Measurements from ENCODE around the gene TUBB6. TPM values are rescaled to one million over a fixed set of nuclear protein-coding genes. Genes with fewer than 3 reads are reported as not detected.

Gene TUBB6
- total RNA-seq, 4 donors from 2014 or later = 61.0 to 164 (median 108) TPM

GRCh38 chr18:12310762-12311161 lies 2.7 kb downstream of the TUBB6 start:
- peaks cover 4 to 5% of the 10 kb centered on the region in 2 donors for H3K9me3 ChIP-seq
- TF ChIP-seq EP300 (IDR thresholded peaks at IDR 0.05; ENCODE audit: low read depth) (no peak), POLR2AphosphoS5 (IDR thresholded peaks at IDR 0.05) (no peak), POLR2A (IDR thresholded peaks at IDR 0.05) (no peak)
- TF ChIP-seq, protein P1, sequence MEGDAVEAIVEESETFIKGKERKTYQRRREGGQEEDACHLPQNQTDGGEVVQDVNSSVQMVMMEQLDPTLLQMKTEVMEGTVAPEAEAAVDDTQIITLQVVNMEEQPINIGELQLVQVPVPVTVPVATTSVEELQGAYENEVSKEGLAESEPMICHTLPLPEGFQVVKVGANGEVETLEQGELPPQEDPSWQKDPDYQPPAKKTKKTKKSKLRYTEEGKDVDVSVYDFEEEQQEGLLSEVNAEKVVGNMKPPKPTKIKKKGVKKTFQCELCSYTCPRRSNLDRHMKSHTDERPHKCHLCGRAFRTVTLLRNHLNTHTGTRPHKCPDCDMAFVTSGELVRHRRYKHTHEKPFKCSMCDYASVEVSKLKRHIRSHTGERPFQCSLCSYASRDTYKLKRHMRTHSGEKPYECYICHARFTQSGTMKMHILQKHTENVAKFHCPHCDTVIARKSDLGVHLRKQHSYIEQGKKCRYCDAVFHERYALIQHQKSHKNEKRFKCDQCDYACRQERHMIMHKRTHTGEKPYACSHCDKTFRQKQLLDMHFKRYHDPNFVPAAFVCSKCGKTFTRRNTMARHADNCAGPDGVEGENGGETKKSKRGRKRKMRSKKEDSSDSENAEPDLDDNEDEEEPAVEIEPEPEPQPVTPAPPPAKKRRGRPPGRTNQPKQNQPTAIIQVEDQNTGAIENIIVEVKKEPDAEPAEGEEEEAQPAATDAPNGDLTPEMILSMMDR (IDR thresholded peaks at IDR 0.05) = no peak
- 88 to 89% methylated on average over 5 to 6 of the region's 6 CpGs for WGBS, 2 donors (ENCODE audit: low coverage in 1 of 2)
- peak overlapping the region; percentile 14 to 99 (median 93) for H3K27ac ChIP-seq
- H3K27me3 ChIP-seq = peaks cover 41% of the 10 kb centered on the region
- peaks cover 0 to 10% (median 3%) of the 10 kb centered on the region in 4 donors for H3K36me3 ChIP-seq
- intact Hi-C loops (cut with DNase I; ENCODE audit: low total_unique reads) (no loop called here), in situ Hi-C loops (cut with MboI; ENCODE audit: low pct_ligation_motif_present in 1 of 4, low pct_unique_long_range_greater_than_20kb in 1 of 4, low sequenced_read_pairs in 3 of 4) (no loop called here)
- DNase-seq = no peak
- no peak overlapping the region for H3K4me3 ChIP-seq
- peaks cover 4 to 61% (median 20%) of the 10 kb centered on the region in 4 donors for H3K4me1 ChIP-seq

DNA sequence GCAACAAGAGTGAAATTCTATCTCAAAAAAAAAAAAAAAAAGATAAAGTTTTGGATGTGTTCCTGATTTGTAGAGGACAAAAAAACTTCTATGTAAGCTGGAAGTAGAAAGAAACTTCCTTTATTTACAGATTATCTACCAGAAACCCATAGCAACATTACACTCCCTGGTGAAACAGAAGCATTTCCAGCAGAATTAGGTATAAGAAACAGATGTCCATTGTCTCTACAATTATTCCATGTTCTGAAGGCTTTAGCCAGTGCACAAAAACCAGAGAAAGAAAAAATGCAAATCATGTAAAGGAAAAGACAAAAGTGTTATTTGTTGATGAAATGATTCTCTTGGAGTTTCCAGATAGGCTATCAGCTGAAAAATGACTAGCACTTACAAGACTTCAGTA lies 4.9 kb downstream of the TUBB6 start:
- H3K4me1 ChIP-seq = peaks cover 4 to 62% (median 28%) of the 10 kb centered on the region in 4 donors
- H3K36me3 ChIP-seq = peaks cover 0 to 10% (median 3%) of the 10 kb centered on the region in 4 donors
- peaks cover 4 to 5% of the 10 kb centered on the region in 2 donors for H3K9me3 ChIP-seq
- in situ Hi-C loops (cut with MboI; ENCODE audit: low pct_ligation_motif_present in 1 of 4, low pct_unique_long_range_greater_than_20kb in 1 of 4, low sequenced_read_pairs in 3 of 4) = no loop called here
- DNase-seq = no peak
- intact Hi-C loops (cut with DNase I; ENCODE audit: low total_unique reads) = no loop called here
- H3K27ac ChIP-seq = peak overlapping the region; percentile 57 to 85 (median 69)
- peaks cover 20% of the 10 kb centered on the region for H3K27me3 ChIP-seq
- TF ChIP-seq, protein P1 (IDR thresholded peaks at IDR 0.05) = no peak
- TF ChIP-seq EP300 (IDR thresholded peaks at IDR 0.05; ENCODE audit: low read depth) = no peak
- TF ChIP-seq POLR2A (IDR thresholded peaks at IDR 0.05) = no peak
- TF ChIP-seq POLR2AphosphoS5 (IDR thresholded peaks at IDR 0.05) = no peak
- no peak overlapping the region for H3K4me3 ChIP-seq

- H3K9me3 ChIP-seq = peaks cover 4 to 5% of the 10 kb centered on the region in 2 donors
- H3K4me1 ChIP-seq = peaks cover 4 to 64% (median 33%) of the 10 kb centered on the region in 4 donors
- peak overlapping the region; percentile 57 to 85 (median 69) for H3K27ac ChIP-seq
- in situ Hi-C loops (cut with MboI; ENCODE audit: low pct_ligation_motif_present in 1 of 4, low pct_unique_long_range_greater_than_20kb in 1 of 4, low sequenced_read_pairs in 3 of 4) = no loop called here
- intact Hi-C loops (cut with DNase I; ENCODE audit: low total_unique reads) = loop anchor here (2.0 kb wide), 1 partner anchor 35 kb away; no protein-coding TSS in a partner anchor
- H3K4me3 ChIP-seq = no peak overlapping the region
- H3K36me3 ChIP-seq = peaks cover 0 to 10% (median 3%) of the 10 kb centered on the region in 4 donors
- 81% methylated on average over 5 of the region's 5 CpGs; no CpG with 5 or more reads in 1 of the 2 donors for WGBS, 2 donors (ENCODE audit: low coverage in 1 of 2)
- DNase-seq = no peak
- TF ChIP-seq EP300 (IDR thresholded peaks at IDR 0.05; ENCODE audit: low read depth) = no peak
- TF ChIP-seq, protein P1 (IDR thresholded peaks at IDR 0.05) = no peak
- no peak for TF ChIP-seq POLR2A (IDR thresholded peaks at IDR 0.05)
- no peak for TF ChIP-seq POLR2AphosphoS5 (IDR thresholded peaks at IDR 0.05)
- H3K27me3 ChIP-seq = peaks cover 14% of the 10 kb centered on the region
Observed at GRCh38 chr18:12313530-12314245, 5.6 kb downstream of the TUBB6 start.

- in situ Hi-C loops (cut with MboI; ENCODE audit: low pct_ligation_motif_present in 1 of 4, low pct_unique_long_range_greater_than_20kb in 1 of 4, low sequenced_read_pairs in 3 of 4) (no loop called here), intact Hi-C loops (cut with DNase I; ENCODE audit: low total_unique reads) (loop anchor here (2.0 kb wide), 1 partner anchor 36 kb away; no protein-coding TSS in a partner anchor)
- Histone ChIP-seq H3K4me1 (peaks cover 4 to 54% (median 33%) of the 10 kb centered on the region in 4 donors), H3K36me3 (peaks cover 0 to 10% (median 3%) of the 10 kb centered on the region in 4 donors), H3K4me3 (no peak overlapping the region), H3K27ac (peak overlapping the region; percentile 57 to 85 (median 69)), H3K9me3 (peaks cover 4 to 5% of the 10 kb centered on the region in 2 donors), H3K27me3 (peaks cover 3% of the 10 kb centered on the region)
- TF ChIP-seq, protein P1 (IDR thresholded peaks at IDR 0.05) = no peak
- TF ChIP-seq EP300 (IDR thresholded peaks at IDR 0.05; ENCODE audit: low read depth) = no peak
- TF ChIP-seq POLR2A (IDR thresholded peaks at IDR 0.05) = no peak
- no peak for TF ChIP-seq POLR2AphosphoS5 (IDR thresholded peaks at IDR 0.05)
- WGBS, 2 donors (ENCODE audit: low coverage in 1 of 2) = 72 to 81% methylated on average over 1 of the region's 1 CpG
- DNase-seq = no peak
Observed at GRCh38 chr18:12314591-12315305, 6.7 kb downstream of the TUBB6 start.

Data from transverse colon (tissue), 4 donors.